Stimulated activated CD4-positive, alpha-beta T cell treated with anti-CD3 and anti-CD28 coated beads, Interleukin-1b, Interleukin-23, amount 100 ng/mL, for 1 hour (primary cell): Measurements from ENCODE around the gene SPATA6L.

Source experiments
- DNase-seq, 2 donors: peaks; one replicate each; pipeline ENCODE4 v3.0.0-alpha.2; 2020; ENCODE audit warnings: low read depth in 2 of 2

SPATA6L gene, protein sequence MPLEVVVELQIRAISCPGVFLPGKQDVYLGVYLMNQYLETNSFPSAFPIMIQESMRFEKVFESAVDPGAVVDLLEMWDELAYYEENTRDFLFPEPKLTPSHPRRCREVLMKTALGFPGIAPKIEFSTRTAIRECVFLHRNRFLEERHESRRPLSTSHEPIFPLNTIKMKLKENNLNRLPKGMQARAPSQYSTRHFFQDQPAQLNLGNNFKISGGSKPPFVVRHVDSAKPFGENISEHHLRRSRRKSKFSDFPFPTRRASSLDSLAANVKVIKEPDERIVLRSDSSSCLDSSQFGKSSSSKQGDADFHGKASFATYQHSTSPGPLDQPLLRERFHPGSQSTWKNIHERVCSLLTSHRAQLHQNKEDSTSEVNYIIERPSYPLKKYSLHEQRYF

GRCh38 chr9:4666042-4666699 is at the start of gene SPATA6L:
SPATA6L (minus strand) TSS chr9:4666480; CDS start chr9:4666250, 230 bp downstream.
- no peak for DNase-seq

GRCh38 chr9:4714266-4715016 is 48.2 kb upstream of the SPATA6L start:
- DNase-seq: no peak

DNA sequence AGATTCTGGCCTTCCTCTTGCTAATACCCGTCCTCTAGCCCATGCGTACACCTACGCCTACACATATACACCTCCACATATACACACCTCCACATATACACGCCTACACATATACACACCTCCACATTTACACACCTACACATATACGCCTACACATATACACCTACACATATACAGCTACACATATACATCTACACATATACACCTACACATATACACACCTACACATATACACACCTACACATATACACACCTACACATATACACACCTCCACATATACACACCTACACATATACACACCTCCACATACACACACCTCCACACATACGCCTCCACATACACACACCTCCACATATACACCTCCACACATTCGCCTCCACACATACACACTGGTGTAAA is 47.6 kb upstream of the SPATA6L start:
- DNase-seq: no peak

DNA sequence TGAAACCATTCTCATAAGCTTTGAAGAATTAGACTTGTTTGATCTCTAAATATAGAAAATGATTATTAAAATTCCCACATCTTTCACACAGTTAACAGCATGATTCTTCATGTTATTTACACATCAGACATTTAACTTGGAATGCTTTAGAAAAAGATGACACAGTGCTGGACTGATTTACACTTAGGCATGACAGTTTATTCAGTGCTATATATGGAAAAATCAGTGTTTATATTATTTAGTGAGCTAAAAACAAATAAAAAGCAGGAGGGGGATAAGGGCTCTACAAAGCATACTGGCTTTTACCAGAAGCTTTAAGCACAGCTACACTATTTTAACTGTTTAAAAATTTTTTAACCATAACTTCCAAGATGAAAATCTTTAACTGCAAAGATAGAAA is 43.1 kb upstream of the SPATA6L start:
- DNase-seq: no peak

- DNase-seq: no peak
These were observed 40.8 kb upstream of the SPATA6L start for GRCh38 chr9:4706971-4707622.

- no peak for DNase-seq
These were observed 39.7 kb upstream of the SPATA6L start for GRCh38 chr9:4706021-4706420.

DNA sequence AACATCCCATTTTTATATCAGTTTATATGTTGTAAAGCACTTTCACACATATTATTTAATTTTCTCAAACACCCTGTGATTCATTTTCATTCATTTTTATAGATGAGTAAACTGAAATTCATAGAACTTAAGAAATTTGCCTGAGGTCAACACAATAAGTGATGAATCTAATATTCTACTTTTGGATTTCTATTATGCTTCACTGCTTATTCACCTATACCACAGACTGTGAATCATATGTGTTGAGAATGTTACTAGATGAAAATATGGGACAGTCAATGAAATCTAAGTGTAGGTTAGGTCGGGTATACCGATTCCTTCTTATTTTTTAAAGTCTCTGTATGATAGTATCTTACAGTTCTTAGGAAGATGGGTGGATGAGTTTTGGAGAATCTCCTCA is 37.8 kb upstream of the SPATA6L start:
- DNase-seq: no peak

DNA sequence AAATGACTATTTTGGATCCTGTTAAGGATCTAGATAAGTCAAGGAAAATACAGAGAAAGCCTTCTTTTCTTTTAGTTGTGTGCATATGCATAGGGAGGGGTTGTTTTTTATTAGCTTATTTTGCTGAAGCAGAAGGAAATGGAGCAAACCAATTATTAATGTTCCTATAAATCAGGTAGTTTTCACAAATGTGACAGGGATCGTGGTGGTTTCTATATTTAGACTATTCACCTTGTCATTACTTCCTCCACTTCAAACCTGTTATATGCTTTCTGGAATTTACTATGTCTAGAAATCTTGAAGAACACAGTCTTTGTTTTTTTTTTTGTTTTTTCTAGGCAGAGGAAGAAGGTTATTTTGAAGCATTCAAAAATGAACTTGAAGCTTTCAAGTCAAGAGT is 35.2 kb upstream of the SPATA6L start:
- no peak for DNase-seq

DNA sequence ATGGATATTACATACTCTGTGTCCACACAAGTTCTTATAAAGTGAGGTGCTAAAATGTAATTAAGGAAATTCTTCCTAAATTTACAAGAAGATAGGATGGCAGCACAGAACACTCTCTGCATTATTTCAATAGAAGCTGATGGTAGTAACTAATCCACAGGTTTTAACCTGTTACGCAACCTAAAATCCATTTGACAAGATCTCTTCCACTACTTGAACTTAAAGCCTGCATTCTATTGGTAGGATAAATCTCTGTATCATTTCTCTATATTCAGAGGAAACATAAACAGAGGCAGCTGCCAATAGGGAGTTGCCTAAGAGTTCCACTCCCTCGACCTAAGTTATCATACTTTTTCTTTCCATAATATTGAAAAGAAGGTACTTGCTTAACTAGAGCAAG is 34.7 kb upstream of the SPATA6L start:
- DNase-seq: no peak

GRCh38 chr9:4700091-4700490 is 33.8 kb upstream of the SPATA6L start:
- DNase-seq: no peak

DNA sequence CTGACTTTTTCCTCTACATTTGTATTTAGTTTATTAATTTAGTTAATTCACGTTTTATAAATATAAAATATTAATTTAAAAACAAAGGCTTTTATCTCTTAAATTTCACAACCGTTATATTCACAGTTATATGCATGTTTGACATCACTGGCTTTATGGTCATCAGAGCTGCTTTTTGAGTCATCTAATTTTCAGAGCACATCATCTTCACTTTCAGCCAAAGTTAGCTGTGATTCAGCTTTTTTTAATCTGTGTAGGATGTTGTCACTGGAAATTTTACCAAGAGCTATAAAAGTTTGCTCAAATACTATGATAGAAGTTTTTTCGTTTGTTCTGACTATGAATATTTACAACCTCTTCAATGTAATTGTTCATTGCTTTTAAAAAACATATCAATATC is 25.5 kb upstream of the SPATA6L start:
- DNase-seq: no peak

DNA sequence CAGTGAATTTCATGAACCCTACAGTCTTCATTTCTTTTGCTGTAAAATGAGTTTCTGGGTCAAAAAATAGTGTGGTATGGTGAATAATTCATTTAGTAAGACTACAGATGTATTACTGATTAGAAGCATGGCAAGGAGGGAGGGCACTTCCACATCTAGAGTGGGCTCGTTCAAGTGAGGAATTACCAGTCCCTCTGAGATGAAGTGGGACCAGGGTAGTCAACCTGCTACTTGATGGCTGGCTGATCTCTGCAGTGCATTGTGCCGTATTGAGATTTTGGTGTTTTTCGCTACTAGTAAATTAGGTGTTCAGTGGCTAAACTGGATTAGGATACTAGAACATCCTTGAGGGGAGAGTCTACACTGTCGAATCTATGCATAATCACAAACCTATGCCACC is 23.9 kb upstream of the SPATA6L start:
- DNase-seq: no peak

DNA sequence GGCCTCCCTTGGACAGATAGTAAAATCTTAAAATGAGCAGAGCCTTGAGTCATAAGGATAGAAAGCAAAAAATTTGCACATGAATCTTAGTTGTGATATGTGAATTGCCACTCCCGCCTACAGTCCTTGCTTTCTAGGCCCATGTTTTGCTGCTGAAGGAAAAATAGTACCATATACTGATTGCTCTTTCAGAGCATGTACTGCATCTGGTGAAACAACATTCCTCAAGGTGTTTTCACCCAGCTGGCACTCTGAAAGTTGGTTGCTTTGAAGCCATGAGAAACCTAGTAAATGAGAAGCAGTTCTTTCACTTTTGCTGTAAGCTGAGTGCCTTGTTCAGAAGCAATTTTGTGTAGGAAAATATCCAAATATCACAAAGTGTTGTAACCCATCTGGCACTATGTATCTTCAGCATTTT is 23.4 kb upstream of the SPATA6L start:
- DNase-seq: no peak

GRCh38 chr9:4689021-4689420 is 22.7 kb upstream of the SPATA6L start:
- no peak for DNase-seq

GRCh38 chr9:4686584-4686983 is 20.3 kb upstream of the SPATA6L start:
- no peak for DNase-seq

DNA sequence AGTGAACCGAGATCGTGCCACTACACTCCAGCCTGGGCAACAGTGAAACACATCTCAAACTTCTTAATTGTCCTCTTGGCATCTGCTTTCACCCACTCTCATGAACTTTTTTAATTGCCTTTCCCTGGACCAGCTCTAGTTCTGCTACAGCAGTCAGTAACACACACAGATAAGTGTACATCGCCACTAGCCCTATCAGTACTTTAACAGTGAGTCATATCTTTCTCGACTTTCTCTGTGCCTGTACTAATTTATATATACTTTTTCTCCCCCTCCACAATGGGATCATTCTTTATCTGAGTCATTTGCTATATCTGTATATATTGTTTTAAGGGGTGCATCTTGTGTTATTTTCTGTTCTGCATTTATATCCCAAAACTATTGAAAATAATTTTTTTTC is 19.8 kb upstream of the SPATA6L start:
- no peak for DNase-seq

DNA sequence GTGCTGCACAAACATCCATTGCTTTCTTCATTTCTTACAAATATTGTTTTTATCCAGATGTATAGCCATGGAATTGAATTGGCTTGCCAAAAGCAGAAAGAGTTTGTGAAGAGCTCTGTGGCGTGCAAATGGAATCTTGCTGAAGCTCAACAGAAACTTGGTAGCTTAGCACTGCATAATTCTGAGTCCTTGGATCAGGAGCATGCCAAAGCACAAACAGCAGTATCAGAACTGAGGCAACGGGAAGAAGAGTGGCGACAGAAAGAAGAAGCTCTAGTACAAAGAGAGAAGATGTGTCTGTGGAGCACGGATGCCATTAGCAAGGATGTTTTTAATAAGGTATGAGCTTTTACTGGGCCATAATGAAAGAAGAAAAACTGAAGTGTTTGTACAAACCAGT is 18.5 kb upstream of the SPATA6L start:
- no peak for DNase-seq

DNA sequence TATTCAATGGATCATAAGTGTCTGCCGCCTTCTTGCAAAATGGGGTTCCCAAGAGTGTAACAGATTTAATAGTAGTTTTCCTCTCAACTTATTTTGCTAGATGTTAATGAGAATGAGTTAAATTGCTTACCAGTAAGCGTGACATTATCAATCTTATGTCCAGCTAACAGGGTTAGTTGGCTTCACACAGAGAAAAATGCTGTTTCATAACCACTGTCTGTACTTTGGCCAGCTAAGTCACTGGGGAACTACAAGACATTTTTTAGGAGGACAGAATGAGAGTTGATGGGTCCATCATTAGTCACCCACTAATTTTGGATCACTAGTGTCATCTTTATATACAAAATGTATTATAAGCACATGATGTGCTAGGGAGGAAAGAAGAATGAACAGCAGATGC is 14.5 kb upstream of the SPATA6L start:
- no peak for DNase-seq

DNA sequence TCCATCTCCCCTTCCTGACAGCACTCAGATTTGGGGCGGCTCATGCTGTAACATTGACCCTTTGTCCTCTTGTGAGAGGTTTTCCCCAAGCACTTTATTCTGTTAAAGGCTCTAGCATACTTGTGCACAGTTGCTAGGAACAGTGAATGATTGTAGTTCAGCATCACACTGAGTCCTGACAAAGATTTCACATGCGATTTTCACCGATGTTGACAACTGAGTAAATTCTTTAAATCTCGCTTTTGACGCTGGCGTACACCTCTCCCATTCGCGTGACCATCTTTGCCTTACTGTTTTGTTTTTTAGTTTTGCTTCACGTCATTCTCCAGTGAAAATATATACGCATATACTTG is 13.9 kb upstream of the SPATA6L start:
- no peak for DNase-seq

DNA sequence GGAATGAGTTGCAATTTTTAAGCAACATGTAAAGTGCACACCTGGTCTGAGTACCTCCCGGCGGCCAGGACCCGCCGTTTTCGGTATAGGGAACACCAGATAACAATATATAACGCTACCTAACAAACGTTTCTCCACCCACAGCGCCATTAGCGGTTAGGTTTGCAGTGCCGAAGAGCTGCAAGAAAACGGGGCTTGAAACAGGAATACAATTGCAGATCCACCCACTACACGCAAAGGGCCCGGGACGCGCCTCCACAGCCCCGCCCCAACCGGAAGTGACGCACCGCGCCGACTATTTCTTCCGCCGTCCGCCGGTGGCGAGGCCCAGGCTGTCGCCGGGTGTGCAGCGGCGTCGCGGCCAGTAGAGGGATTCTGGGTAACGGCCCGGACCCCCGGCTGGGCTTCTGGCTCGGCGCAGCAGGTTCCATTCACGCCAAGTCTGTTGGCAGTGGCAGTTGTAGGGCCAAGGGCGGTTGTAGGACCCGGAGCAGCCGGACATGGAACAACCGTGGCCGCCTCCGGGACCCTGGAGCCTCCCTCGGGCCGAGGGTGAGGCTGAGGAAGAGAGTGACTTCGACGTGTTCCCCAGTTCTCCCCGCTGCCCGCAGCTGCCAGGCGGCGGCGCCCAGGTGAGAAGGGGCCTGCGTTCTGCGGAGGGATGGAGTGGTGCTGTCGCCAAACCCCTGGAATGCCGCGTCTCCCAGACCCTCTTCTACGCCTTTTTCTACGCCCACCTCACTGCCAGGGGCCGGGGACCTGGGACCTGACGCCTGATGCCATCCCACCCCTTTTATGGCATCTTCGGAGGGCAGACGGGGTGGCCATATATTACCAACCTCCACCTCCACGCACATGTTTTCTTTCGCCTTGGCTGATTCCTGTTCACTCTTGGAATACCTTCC is 13.2 kb upstream of the SPATA6L start, which contains the start of gene CDC37L1:
TSS of gene CDC37L1 (plus strand) at position 302 of the 905 bp plus-strand sequence. CDS start at position 501, 199 bp downstream.
- peak; percentile 93 to 99 for DNase-seq

DNA sequence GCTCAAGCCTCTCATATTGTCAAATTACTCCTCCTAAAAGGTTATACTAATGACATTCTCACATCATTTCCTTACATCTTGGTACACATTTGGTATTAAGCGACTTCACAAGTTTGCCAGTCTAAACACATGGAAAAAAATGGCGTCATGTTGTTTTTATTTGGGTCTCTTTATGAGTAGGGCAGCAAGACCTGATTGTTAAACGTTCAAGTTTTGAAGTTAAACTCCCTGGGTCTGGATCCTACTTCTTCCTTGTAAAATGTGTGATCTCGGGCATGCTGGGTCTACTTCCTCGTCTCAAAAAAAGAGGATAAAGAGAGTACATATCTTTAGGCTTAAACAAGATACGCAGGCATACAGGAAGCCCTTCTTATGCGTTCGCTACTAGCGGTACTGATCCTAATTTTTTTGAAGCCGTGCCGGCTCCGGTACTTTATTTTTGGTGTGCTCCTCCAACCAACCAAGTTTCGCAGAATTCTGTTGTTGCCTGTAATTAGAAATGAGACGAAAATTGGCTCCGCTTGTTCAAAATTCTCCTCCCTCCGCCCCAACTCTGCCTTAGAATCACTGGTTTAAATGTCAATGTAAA is 12.5 kb upstream of the SPATA6L start:
- no peak for DNase-seq
